ENCODE results near the gene CD74.
A peak's percentile ranks its signal among the peaks of the same experiment; 100 is the strongest.
"Not testable (repeated sequence)": the region's sequence is repeated elsewhere in the genome, so short reads cannot be mapped to it uniquely, and the experiment has no call there.

Gene CD74

GRCh38 chr5:150412319-150413175 is at the start of gene CD74:
Gene CD74 (minus strand): TSS chr5:150412910. CDS start chr5:150412749, 161 bp downstream.
- no peak for DNase-seq

DNA sequence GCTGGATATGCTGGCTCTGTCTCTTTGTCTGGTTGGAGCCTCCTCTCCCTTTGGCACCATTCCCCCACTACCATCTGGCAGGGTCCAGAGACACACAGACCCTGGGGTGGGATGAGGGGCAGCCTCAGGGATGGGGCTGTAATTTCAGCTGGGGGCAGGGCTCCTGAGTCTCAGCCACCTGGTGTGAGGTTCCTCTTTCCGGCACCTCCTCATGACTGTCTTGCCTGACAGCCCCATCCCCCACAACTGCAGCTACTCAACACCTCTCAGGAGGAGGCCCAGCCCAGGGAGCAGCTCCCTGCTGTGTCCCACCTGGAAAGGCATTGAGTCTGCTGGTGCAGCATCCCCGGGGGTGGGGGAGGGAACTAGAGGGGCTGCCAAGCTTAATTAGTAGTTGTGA is 48.5 kb upstream of the CD74 start:
- DNase-seq, result peak; percentile 80

DNA sequence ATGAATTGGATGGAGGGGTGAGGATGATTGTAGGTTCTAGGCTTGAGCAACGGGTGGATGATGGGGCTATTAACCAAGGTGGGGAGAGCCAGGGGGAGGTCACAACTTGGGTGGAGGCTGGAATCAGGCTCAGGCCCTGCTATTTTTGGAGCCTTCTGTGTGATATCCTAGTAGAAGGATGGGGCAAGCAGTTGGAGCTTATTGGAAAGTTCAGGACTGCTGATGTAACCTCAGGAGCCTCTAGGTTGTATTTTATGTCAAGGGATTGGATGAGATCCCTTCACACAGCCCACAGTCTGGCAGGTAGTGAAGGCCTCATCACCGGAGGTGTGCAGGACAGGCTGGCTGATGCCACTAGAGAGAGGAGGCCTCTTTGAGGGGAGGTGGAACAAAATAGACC is 48.1 kb upstream of the CD74 start:
- DNase-seq, result no peak

- peak; percentile 44 for DNase-seq
Observed at GRCh38 chr5:150458802-150459557, 46.3 kb upstream of the CD74 start.

- no peak for DNase-seq
Observed at GRCh38 chr5:150457562-150458240, 45.0 kb upstream of the CD74 start.

DNA sequence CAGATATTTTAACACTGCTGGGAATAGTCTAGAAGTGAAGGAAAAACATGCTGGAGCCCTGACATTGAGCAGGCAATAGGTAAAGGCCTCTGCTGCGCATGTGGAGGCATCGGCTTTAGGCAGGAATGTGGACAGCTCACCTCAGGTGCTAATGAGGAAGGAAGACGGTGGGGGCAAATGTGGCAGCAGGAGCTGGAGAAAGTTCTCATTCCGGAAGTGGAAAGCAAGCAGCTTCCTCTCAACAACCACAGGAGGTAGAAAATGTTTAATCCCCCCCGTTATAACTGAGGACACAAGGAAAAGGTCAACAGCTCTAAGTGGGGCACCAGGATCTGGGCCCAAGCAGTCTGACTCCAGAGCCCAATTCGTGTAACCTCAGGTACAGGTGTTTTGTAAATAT is 44.4 kb upstream of the CD74 start:
- no peak for DNase-seq

DNA sequence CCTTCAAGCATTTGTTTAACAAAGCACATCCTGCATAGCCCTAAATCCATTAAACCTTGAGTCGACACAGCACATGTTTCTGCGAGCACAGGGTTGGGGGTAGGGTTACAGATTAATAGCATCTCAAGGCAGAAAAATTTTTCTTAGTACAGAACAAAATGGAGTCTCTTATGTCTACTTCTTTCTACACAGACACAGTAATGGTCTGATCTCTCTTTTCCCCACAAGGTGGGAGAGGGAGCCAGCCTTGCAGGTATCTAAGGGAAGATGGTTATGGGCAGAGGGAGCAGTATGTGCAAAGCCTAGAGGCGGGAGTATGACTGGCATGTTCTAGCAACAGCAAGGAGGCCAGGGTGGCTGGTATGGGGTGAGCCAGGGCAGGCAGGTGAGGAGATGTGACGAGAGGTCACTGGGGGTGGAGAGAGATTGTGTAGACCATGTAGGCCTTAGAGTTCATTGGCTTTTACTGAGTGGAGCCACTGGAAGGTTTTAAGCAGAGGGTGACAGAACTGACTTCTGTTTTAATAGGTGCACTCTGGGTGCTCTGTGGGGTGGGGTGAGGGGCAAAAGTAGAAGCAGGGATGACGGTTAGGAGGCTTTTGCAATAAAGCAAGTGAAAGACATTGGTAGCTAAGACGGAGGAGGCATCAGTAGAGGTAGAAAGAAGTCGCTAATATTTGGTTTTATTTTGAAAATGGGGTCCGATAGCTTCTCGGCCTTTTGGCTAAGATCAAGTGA is 42.0 kb upstream of the CD74 start:
- DNase-seq, result no peak

DNA sequence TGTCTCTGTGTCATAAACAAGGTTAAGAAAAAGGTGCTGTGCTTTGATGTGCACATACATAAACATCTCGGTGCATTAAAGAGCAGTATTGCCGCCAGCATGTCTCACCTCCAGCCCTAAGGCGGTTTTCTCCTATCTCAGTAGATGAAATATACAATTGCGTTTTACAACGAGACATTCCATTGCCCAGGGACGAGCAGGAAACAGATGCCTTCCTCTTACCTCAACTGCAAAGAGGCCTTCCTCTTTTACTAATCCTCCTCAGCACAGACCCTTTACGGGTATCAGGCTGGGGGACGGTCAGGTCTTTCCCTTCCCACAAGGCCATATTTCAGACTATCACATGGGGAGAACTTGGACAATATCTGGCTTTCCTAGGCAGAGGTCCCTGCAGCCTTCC is 41.3 kb upstream of the CD74 start:
- not testable (repeated sequence) for DNase-seq

- DNase-seq, result no peak
Observed at GRCh38 chr5:150452914-150453313, 40.2 kb upstream of the CD74 start.

- DNase-seq, result no peak
Observed at GRCh38 chr5:150451594-150451993, 38.9 kb upstream of the CD74 start.

DNA sequence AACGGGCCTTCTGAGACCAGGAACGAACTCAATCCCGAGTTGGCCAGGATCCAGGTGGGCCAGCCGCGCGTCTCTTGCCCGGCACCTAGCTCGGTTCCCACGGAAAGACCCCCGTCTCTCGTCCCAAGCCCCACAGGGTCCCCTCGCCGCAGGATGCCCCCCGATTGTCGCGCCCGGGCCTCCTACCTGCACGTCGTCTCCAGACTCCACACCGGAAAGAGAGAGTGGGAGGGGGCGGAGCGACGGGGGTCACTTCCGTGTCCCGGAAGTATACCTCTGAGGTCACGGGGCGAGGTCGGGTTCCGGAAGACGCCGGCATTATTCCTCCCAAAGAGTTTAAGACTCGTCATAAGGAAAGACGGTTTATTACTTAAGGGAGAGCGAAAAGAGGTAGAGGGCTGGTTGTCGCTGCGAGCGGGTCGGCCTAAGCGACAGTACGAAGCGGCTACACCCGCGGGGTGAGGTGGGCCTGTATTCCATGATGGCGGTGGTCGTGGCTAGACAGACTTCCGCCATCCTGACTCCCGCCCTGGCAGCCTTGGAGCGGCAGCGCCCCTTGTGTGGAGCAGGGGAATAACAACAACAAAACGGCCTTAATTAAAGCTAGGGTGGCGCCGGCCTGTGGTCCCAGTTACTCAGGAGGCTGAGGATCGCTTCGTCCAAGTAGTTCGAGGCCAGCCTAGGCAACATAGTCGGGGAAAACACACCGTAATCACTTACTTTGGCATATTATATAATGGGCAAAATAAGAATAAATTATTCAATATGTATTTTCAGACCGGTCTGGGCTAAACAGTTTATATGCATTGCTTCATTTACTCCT is 37.0 kb upstream of the CD74 start, which contains the start of gene RPS14:
Gene RPS14 (minus strand): TSS at position 223 of the 823 bp plus-strand sequence. CDS start 2,006 bp downstream, outside the sequence.
- DNase-seq, result peak; percentile 75

- DNase-seq, result no peak
Observed at GRCh38 chr5:150448952-150449516, 36.3 kb upstream of the CD74 start.

- DNase-seq, result no peak
Observed at GRCh38 chr5:150448334-150448733, 35.6 kb upstream of the CD74 start.

GRCh38 chr5:150447188-150447587 is 34.5 kb upstream of the CD74 start:
- DNase-seq, result no peak

GRCh38 chr5:150446583-150446982 is 33.9 kb upstream of the CD74 start:
- DNase-seq, result no peak

DNA sequence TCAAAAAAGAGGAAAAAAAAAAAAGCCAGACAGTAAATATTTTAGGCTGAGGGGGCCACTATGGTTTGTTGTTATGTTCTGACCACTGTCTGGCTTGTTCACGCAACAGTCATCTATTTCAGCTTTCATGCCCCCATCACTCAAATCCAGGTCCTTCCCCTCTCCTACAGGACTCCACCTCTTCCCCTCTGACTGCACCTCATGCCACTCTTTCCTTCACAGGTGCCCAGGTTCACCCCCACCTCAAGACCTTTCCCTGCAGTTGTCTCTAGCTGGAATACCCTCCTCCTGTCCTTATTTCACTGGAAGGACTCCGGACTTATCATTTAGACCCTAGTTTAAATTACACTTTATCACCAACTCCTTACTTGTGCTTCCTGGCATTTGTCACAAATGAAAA is 33.4 kb upstream of the CD74 start:
- no peak for DNase-seq

GRCh38 chr5:150444770-150445169 is 32.1 kb upstream of the CD74 start:
- DNase-seq, result no peak

DNA sequence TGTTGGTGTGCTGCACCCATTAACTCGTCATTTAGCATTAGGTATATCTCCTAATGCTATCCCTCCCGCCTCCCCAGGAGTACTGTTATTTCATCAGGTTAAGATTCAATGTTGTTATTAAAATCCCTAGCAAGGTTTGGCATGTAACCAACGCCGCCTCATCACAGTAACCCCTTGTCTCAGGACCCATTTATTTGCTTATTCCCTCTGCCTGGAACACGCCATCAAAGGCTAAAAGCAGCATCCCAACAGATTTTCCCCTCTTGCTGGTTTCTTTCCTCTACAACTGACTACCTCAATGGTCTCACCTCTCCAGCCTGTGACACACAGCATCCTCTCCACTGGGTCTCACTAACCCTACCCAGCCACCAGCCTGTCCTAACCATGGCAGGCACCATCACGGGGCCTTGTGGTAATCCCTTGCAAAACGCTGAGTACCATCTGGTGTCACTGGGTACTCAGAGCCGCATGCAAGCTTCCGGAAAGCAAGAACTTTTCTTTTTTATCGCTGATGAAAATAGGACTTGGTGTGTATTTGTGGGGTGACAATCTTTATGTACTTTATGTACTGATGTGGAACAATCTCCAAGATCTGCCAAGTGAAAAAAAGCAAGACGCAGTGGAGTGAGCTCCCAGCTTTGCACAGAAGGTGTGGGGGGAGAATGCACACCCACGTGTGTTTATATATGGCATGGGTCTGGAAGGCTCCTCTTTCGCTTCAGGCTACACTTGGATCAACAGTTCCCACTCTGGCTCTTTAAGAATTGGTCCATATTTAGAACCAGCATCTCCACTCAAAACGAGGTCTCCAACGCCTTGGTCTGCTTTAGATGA is 30.7 kb upstream of the CD74 start:
- no peak for DNase-seq

DNA sequence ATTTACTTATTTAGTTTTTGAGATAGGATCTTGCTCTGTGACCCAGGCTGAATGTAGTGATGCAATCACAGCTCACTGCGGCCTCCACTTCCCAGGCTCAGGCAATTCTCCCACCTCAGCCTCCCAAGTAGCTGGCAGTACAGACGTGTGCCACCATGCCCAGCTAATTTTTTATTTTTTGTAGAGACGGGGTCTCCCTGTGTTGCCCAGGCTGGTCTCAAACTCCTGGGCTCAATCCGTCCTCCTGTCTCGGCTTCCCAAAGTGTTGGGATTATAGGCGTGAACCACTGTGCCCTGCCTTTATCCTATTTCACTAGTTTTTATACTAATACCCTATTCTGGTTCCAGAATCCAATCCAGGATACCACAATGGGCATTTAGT is 30.0 kb upstream of the CD74 start:
- DNase-seq, result no peak

Measured in NCI-H510A (cell line).